ENCODE measurements around the gene PAK4.

The PAK4 gene

DNA sequence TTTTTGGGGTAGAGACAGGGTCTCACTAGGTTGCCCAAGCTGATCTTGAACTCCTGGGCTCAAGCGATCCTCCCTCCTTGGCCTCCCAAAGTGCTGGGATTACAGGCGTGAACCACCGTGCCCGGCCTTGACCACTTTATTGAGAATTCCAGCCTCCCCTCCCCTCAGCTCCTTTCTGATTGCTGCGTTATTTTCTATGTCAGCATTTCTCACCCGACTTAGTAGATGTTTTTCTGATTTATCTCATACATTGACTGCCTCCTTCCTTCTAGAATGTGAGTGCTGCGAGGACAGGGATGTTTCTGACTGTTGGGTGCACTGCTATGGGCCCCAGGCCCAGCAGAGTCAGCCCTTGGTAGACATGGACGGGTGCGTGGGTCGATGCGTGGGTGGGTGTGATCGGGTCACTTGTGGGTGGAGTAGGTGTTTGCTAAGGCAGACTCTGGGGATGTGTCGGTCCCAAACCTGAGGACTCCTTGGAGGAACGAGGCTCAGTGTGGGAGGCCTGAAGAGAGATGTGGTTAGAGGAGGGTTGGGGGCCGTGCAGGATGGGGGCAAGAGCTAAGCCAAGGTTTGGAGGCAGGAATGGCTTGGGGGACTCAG lies 37.0 kb downstream of the PAK4 start:
- DNase-seq (ENCODE audit: low read depth in 1 of 2, low spot score in 1 of 2): no peak

DNA sequence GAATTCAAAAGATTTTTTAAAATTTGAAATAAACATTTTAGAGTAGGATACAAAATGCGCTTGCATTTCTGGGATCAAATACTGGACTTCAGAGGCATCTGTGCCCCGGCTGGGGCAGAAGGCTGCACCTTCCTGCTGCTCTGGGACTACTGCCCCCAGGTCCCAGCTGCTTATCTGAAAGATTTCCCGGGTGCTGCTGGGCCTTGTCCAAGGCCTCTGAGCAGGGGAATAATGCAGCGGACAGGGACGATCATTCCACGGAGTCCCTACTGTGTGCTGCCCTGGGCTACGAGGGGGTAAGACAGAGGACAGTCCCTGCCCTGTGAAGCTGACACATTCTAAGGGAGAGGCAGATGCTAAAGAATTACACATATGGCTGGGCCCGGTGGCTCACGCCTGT lies 38.0 kb downstream of the PAK4 start:
- DNase-seq (ENCODE audit: low read depth in 1 of 2, low spot score in 1 of 2): no peak

DNA sequence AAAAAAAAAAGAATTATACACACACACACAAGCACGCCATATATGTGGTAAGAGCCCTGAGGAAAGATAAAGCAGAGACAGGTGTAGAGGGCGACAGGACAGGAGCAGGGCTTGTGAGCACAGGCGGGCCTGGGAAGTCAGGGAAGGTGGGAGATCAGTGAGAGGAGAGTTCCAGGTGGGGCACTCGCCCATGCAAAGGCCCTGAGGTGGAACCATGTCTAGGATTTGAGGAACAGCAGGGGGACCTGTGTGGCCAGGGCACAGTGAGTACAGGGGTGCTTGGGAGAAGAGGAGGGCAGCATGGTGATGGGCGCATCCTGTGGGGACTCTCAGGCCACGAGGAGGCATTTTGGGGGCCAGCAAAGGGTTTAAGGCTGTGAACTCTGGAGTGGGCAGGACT lies 38.7 kb downstream of the PAK4 start:
- no peak for DNase-seq (ENCODE audit: low read depth in 1 of 2, low spot score in 1 of 2)

DNA sequence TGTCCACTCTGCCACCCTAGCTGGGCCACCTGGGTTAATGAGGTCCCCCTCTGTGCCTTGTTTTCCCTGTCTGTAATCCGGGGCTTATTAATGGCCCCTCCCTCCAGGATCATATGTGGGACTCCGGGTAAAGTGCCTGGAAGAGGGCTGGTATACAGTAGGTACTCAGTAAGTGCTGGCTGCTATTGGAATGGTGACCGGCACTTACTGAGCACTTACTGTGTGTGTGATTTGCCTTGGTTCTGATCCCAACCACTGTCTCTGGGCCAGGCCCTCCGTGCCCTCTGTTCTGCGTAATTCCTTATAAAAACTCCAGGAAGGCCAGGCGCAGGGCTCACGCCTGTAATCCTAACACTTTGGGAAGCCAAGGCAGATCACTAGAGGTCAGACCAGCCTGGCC lies 40.3 kb downstream of the PAK4 start:
- DNase-seq (ENCODE audit: low read depth in 1 of 2, low spot score in 1 of 2): no peak

GRCh38 chr19:39166571-39167391 lies 41.2 kb downstream of the PAK4 start:
- no peak for DNase-seq (ENCODE audit: low read depth in 1 of 2, low spot score in 1 of 2)

GRCh38 chr19:39167461-39168257 lies 42.1 kb downstream of the PAK4 start:
- no peak for DNase-seq (ENCODE audit: low read depth in 1 of 2, low spot score in 1 of 2)

DNA sequence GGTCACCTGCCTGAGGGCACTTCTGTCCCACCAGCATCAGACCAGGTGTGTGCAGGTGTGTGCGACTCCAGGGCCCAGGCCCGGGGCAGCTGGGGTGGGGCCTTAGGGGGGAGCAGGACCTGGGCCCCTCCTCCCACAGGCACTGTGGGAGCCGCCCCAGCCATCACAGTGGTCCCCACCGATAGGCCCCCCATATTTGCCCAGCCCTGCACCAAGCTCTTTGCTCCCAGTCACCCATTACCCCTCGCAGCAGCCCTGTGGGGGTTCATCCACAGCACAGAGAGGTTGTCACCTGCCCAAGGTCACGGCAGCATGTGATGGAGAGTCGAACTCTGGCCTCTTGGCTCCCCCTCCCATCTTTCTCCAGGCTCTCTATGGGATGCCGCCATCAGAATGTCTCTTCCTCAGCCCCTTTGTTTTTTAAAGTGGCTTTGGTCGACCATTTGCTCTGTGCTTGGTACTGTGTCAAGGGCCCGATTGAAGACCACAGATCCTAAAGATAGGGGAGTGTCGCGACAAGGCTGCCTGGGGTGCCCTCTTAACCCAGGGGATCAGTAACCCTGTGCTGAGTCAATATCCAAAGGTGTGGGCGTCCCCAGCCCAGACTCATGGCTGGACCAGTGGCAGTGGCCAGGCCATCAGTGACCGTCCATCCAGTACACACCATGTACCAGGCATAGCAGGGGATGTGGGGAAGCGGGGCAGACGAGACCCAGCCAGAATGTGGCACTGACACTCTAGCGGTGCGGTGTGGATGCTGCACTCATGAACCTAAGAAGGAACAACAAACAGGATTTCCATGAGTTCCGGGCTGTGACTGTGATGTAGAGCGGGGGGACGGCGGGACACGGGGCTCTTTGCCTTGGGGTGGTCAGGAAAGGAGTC lies 42.9 kb downstream of the PAK4 start:
- DNase-seq (ENCODE audit: low read depth in 1 of 2, low spot score in 1 of 2): no peak

GRCh38 chr19:39169143-39169810 lies 43.7 kb downstream of the PAK4 start:
- DNase-seq (ENCODE audit: low read depth in 1 of 2, low spot score in 1 of 2): no peak

DNA sequence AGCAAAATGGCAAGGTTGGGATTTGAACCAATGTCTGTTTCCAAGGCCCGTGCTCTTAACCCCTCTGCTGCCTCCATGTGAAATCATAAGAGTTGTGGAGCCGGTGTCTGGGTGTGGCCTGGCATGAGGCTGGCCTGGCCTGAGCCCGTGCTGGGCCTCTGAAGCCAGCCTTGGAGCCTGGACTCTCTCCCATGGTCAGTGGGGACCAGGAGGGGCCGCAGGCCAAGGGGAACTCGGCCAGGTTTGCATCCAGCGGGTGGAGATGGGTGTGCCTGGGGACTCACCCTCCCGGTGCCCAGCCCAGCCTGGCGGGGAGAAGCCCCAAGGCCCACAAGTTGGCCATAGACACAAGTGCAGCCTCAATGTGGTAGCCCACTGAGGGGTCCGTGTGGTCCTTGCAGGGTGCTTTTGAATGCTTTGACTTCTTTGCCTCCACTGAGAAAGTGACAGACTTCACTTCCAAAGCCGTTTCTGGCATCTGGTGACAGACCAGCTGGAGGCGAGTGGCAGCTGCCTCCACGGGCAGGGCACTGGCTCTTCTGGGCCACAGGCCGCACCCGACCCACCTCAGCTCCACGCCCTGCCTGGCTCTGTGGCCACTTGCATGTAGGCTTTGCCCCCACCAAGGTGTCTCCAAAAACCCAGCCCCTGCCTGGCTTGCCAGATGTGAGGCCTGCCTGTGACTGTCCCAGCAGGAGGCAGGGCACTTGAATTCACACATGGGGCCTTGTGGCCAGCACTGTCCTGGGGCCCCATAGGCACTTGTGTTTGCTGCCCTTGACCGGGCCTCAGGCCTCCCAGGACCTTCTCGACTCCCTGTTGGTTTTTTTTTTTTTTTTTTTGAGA lies 45.0 kb downstream of the PAK4 start:
- DNase-seq (ENCODE audit: low read depth in 1 of 2, low spot score in 1 of 2): no peak

DNA sequence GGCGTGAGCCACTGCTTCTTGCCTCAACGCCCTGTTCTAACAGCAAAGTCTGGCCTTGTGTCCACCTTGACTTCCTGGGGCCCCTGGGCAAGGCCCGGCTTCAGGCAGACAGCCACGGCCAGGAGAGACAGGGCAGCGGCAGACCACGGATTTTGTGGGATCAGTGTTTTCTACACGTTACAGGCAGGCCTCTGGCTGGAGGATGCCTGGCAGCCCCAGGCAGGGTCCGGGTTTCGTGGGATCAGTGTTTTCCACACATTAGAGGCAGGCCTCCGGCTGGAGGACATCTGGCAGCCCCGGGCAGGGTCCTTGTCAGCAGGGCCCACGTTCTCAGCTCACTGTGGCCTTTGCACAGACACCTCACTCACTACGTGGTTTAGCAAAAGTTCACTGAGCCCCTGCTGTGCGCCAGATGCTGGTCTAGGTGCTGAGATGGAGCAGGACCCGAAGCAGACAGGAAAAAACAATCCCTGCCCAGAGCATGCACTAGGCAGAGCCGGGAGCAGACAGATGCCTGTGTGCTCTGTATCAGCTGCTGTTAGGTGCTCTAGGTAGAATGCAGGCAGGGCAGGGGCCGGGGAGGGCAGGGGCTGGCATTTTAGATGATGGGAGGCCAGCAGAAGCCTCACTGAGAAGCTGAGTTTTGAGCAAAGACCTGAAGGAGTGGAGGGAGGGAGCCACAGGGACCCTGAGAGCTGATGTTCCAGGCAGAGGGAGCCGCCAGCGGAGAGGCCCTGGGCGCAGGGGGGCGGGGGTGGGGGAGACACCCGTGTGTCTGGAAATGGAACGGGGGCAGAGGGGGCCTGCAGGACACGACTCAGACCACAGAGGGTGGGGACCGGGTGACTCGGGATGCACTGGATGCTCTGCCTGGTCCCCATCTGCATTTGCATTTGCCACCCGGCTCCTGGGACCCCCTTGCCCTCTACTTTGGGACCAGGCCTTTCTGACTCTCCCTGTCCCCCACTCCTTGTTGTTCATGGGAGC lies 46.2 kb downstream of the PAK4 start:
- no peak for DNase-seq (ENCODE audit: low read depth in 1 of 2, low spot score in 1 of 2)

DNA sequence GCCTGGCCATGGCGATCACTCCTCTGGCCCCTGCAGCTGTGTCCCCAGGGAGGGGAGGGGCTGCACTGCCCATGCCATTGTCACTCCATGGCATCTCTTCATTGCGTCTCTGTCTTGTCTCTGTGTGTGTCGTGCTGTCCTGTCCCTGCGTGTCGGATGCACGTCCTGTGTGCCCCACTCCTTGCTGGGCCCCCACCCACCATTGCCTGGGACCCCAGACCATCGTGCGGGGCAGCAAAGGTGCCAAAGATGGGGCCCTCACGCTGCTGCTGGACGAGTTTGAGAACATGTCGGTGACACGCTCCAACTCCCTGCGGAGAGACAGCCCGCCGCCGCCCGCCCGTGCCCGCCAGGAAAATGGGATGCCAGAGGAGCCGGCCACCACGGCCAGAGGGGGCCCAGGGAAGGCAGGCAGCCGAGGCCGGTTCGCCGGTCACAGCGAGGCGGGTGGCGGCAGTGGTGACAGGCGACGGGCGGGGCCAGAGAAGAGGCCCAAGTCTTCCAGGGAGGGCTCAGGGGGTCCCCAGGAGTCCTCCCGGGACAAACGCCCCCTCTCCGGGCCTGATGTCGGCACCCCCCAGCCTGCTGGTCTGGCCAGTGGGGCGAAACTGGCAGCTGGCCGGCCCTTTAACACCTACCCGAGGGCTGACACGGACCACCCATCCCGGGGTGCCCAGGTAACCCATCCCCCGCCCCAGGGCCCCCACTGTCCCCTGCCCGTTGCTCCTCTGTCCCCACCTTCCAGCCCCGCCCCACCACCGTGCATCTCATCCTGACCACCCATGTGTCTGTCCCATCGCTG lies 47.3 kb downstream of the PAK4 start:
- no peak for DNase-seq (ENCODE audit: low read depth in 1 of 2, low spot score in 1 of 2)

GRCh38 chr19:39173502-39173991 lies 48.0 kb downstream of the PAK4 start:
- no peak for DNase-seq (ENCODE audit: low read depth in 1 of 2, low spot score in 1 of 2)

DNA sequence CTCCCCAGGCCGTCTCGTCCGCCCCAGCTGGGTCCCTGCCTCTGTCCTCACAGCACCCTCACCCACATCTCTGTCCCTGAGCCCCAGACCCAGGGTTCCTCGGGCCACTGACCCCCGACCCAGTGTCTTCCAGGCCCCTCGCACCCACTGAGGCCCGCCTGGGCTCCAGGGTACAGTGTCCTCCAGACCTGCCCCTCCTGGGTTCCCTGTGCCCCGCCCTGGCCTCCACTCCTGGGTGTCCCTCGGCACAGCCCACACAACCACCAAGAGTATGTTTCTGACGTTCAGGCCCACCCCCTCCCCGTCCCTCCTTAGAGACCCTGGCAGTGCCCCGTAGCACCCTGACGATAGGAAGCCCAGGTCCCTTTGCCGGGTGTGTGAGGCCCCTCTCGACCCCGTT lies 48.6 kb downstream of the PAK4 start:
- no peak for DNase-seq (ENCODE audit: low read depth in 1 of 2, low spot score in 1 of 2)

GRCh38 chr19:39174558-39175544 lies 49.3 kb downstream of the PAK4 start:
- DNase-seq (ENCODE audit: low read depth in 1 of 2, low spot score in 1 of 2): no peak

DNA sequence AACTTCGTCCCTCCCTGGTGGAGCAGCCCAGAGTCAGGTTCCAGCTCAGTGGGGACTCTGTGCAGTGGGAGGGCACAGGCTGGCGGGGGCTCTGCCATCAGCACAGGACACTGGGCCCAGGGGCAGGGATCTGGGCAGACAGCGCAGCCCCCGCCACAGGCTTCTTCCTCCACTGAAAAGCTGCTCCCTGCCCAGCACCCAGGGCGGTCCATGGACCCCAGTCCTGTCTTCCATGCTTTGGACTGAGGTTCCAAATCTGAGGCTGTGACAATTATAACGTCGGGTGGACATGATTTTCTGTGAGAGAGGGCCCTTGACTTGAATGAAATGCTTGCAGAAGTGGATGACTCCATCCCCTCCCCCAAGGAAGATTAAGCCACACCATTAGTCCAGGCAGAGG lies 50.0 kb downstream of the PAK4 start:
- no peak for DNase-seq (ENCODE audit: low read depth in 1 of 2, low spot score in 1 of 2)

- no peak for DNase-seq (ENCODE audit: low read depth in 1 of 2, low spot score in 1 of 2)
These were observed 51.6 kb downstream of the PAK4 start for GRCh38 chr19:39177110-39177699.
